ENCODE measurements around the gene SPOCD1. TPM values are rescaled to one million over a fixed set of nuclear protein-coding genes. Genes with fewer than 3 reads are reported as not detected.
"Not testable (repeated sequence)": the region's sequence is repeated elsewhere in the genome, so short reads cannot be mapped to it uniquely, and the experiment has no call there.

SPOCD1 gene
- total and polyA plus RNA-seq, 8 donors, result 0.32 to 10.9 (median 0.55) TPM

GRCh38 chr1:31818206-31818605 lies 2.4 kb upstream of the SPOCD1 start:
- no peak for ATAC-seq
- Histone ChIP-seq H3K27ac (no peak overlapping the region), H3K4me3 (no peak overlapping the region), H3K36me3 (no peaks in the 10 kb centered on the region), H3K27me3 (no peaks in the 10 kb centered on the region), H3K9me3 (peaks cover 0 to 2% of the 10 kb centered on the region in 2 donors), H3K4me1 (no peaks in the 10 kb centered on the region)
- intact Hi-C loops (cut with DNase I), result no loop called here
- TF ChIP-seq CTCF (IDR thresholded peaks at IDR 0.05), result no peak
- DNase-seq, result no peak

- H3K4me1 ChIP-seq; ATAC-seq; intact Hi-C loops (cut with DNase I); DNase-seq; H3K4me3 ChIP-seq; H3K27me3 ChIP-seq; H3K9me3 ChIP-seq; H3K27ac ChIP-seq; H3K36me3 ChIP-seq: not testable (repeated sequence)
Measured at GRCh38 chr1:31816947-31817346, 1.1 kb upstream of the SPOCD1 start.

GRCh38 chr1:31816501-31816900 lies 679 bp upstream of the SPOCD1 start:
- H3K27me3 ChIP-seq; H3K27ac ChIP-seq; H3K36me3 ChIP-seq; H3K9me3 ChIP-seq; H3K4me3 ChIP-seq; H3K4me1 ChIP-seq; ATAC-seq; DNase-seq; intact Hi-C loops (cut with DNase I): not testable (repeated sequence)

GRCh38 chr1:31815307-31815645 lies 546 bp downstream of the SPOCD1 start:
- H3K9me3 ChIP-seq, result peaks cover 0 to 2% of the 10 kb centered on the region in 2 donors
- no peaks in the 10 kb centered on the region for H3K27me3 ChIP-seq
- no peaks in the 10 kb centered on the region for H3K4me1 ChIP-seq
- intact Hi-C loops (cut with DNase I), result no loop called here
- no peak for TF ChIP-seq CTCF (IDR thresholded peaks at IDR 0.05)
- ATAC-seq (no peak), DNase-seq (no peak)
- no peak overlapping the region for H3K4me3 ChIP-seq
- H3K27ac ChIP-seq, result no peak overlapping the region
- H3K36me3 ChIP-seq, result no peaks in the 10 kb centered on the region

GRCh38 chr1:31814631-31815306 lies 1.1 kb downstream of the SPOCD1 start:
- Histone ChIP-seq H3K27me3 (no peaks in the 10 kb centered on the region), H3K4me3 (no peak overlapping the region), H3K36me3 (no peaks in the 10 kb centered on the region), H3K9me3 (peaks cover 0 to 2% of the 10 kb centered on the region in 2 donors), H3K4me1 (no peaks in the 10 kb centered on the region), H3K27ac (no peak overlapping the region)
- DNase-seq, result peak in 1 of 4 donors; percentile 67
- intact Hi-C loops (cut with DNase I), result no loop called here
- no peak for TF ChIP-seq CTCF (IDR thresholded peaks at IDR 0.05)
- ATAC-seq, result no peak

GRCh38 chr1:31814041-31814511 lies 1.7 kb downstream of the SPOCD1 start:
- Histone ChIP-seq H3K27ac (no peak overlapping the region), H3K36me3 (no peaks in the 10 kb centered on the region), H3K4me1 (no peaks in the 10 kb centered on the region), H3K27me3 (no peaks in the 10 kb centered on the region), H3K9me3 (peaks cover 0 to 2% of the 10 kb centered on the region in 2 donors), H3K4me3 (no peak overlapping the region)
- intact Hi-C loops (cut with DNase I), result no loop called here
- peak in 1 of 4 donors; percentile 63 for DNase-seq
- TF ChIP-seq CTCF (IDR thresholded peaks at IDR 0.05), result no peak
- no peak for ATAC-seq

Measured in left lung (tissue), 10 donors.